ELF-1 (cell line): ENCODE measurements around the gene DGKB.
A peak's percentile ranks its signal among the peaks of the same experiment; 100 is the strongest.

ENCODE experiments used
- DNase-seq: peaks from one replicate; pipeline ENCODE4 v3.0.0-alpha.2; 2016; ENCODE audit warnings: low read depth, low spot score

Gene DGKB

DNA sequence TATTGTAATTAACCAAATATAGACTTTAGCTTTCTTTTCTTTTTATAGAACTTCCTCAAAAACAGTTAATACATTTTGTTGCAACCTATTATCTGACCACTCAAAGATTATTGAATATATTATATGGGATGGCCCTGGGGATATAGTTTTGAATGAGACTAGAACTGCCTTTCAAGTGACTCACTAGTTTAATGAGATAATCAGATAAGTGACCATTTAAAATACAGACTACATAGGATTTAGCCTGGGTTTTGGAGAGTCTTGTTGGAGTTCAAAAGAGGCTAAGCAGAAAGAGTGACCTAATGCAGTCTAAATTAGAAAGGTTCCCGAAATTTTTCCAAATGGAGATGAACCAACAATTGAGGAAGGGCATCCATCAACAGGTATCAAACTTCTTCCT is 607.9 kb downstream of the DGKB start:
- DNase-seq, result no peak

DNA sequence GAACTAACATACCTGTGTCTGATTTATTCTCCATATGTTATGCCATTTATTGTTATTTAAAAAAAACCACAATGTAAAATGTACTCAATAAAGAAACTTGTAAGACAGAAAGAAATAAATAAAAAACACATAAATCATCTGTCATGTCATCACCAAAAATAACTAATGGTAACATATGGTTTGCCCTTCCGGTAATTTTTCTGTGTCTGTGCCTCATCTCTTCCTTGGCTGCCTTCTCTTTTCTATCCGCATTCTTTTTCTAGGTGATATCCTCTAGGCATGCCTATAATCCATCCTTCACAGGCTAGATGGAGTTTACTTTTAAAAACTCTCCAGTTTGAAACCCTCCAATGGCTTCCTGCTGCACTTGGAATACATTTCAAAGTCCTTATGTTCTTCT is 609.1 kb downstream of the DGKB start:
- DNase-seq, result no peak

DNA sequence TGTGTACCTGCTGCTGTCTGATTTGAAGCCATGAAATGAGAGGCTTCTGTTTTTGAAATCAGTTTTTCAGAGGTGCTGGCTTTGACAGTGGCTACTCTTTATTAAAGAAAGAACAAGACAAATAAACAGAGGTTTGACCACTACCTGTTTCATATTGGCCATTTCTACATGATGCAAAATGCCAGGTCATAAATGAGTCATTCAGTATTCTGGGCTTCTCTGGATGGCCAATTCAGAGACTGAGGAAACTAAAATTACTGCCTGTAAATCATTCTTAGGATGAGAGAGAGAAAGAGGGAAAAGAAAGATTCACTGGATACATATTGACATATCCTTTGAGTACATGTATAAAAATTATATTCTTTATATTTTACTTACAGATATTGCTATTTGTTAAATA is 609.8 kb downstream of the DGKB start:
- no peak for DNase-seq

DNA sequence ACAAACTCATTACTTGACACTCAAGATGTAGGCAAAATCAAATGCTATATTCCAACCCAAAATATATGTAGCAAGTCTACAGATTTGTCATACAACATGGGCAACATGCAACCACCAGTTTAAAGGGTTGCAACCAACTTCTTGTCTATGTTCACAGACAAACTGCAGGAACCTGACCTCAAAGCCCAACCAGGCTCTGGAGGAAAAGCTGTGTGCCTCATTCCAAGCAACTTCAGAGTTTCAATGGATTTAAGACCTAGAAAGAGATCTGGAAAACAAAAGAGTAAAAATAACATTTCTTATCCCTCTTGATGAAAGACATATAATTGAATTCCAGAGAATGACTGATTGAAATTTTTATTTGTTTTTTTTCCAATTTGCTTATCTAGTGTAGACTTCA is 612.6 kb downstream of the DGKB start:
- DNase-seq, result no peak

DNA sequence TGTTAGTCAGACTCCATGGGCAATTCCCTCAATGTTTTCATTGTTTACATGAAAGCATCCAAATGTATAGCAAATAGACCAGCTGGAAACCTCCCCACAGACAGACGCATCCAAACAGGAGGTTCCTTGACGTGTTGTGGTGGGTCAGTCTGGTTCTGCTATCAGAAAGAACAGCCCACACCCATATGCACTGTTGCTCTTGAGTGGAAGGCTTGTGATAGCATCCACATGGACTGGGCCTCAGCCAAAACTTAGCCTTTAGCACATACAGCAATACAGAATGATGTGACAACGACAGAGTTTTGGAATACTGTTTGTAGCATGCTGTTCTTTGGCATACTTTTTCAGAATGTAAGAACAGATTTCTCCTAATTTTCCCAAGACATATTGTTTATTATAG is 613.9 kb downstream of the DGKB start:
- no peak for DNase-seq

DNA sequence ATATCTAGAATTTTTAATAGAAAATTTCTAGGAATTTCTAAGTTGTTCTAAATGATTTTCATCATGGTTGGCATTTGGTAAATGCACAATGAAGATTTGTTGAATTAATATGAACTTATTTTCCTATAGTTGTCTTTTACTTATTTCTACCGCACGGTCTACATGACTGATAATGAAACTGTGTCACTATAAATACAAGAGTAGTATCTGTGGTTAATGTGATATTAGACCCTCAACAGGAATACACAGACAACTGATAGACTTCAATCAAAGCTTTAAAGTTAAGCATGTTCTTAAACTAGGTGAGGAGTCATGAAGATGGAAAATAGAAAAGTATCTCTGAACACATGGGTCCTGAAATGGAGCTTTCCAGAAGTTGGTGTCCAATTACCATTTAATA is 615.2 kb downstream of the DGKB start:
- DNase-seq, result no peak

DNA sequence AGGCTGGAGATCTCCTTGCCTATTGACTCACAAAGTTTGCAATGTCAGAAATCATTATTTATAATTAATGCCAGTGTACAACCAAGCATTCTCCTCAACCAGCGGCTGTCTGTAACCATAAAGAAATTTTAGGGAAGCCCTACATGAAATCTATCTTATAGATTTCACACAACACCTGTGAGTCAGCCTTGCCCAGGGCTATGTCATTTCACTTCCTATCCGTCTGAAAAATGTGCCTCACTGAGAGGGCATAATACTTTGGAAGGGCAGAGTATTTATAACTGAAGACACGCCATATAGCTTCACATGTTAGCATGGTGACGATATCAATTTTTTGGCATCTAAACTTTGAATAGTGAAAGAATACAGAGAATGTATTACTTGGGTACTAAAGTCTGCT is 616.5 kb downstream of the DGKB start:
- no peak for DNase-seq

DNA sequence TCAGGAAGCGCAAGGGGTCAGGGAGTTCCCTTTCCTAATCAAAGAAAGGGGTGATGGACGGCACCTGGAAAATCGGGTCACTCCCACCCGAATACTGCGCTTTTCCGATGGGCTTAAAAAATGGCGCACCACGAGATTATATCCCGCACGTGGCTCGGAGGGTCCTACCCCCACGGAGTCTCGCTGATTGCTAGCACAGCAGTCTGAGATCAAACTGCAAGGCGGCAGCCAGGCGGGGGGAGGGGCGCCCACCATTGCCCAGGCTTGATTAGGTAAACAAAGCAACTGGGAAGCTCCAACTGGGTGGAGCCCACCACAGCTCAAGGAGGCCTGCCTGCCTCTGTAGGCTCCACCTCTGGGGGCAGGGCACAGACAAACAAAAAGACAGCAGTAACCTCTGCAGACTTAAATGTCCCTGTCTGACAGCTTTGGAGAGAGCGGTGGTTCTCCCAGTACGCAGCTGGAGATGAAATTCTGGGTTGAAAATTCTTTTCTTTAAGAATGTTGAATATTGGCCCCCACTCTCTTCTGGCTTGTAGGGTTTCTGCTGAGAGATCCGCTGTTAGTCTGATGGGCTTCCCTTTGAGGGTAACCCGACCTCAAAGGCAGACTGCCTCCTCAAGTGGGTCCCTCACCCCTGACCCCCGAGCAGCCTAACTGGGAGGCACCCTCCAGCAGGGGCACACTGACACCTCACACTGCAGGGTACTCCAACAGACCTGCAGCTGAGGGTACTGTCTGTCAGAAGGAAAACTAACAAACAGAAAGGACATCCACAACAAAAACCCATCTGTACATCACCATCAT is 623.3 kb downstream of the DGKB start:
- peak; percentile 27 for DNase-seq

DNA sequence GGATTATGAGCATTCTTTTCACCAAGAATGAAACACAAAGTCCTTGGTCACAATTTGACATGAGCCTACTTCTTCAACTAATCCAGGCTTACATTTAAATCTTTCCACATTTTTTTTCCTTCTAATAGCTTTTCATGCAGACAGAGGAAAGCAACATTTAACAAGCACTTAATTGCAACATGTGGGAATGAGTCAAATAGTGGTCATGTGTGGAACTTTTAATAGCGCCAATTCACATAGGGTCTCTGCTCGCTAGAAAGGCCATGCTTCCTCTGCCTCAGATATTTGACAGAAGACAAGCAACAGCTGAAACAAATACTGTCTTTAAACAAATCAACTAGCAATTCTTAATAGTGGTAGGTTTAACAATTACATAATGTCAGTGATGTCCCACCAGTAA is 627.2 kb downstream of the DGKB start:
- DNase-seq, result no peak

DNA sequence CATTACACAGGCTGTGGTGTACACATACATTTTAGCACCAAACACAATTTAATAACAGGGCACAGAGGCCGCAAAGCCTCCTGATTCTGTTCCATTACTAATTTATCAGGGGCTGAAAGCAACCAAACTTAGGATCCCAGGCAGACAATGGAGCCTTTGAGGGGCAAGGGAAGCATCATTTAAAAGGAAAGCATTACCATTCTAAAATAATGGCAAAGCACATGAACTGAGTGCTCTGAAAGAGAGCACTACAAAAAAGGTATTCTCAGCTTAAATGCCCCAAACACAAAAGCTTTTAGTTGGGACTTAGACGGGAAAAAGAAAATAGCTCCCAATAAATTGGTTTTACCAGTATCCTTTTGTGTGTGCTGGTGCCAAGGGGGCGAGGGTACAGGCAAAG is 631.1 kb downstream of the DGKB start:
- no peak for DNase-seq

DNA sequence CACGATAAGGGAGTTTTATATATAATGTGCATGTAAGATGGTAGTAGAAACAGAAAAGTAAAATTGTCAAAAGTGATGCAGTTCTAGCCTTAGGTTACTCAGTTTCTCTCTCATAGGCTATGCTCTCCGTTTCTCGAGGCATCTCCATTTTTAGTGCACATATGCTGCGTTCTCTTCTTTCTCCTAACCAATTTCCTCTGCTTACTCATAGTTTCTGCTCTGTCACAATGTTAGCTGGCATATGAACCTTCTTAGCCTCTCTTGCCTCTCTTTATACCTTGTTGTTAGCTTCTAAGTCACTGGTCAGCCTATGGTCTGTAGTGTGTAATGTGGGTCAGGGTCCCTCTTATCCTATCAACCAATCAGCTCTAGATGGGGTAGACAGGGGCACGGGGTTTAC is 632.5 kb downstream of the DGKB start:
- DNase-seq, result no peak

DNA sequence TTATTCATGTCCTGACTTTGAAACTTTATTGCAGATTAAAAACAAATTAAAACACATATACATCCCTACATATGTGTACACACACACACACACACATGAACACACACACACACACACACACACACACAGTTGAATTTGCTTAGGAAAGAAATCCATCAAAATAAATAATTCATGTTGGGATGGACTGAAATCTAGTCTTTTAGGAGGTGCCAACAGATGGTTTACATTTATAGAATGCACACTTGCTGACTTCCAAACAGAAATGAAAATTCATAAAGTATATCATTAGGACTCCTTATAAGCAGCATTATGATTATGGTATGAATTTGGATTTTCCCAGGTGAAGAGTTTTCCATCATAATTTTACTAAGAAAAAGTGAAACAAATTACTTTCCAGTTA is 642.5 kb downstream of the DGKB start:
- DNase-seq, result no peak

DNA sequence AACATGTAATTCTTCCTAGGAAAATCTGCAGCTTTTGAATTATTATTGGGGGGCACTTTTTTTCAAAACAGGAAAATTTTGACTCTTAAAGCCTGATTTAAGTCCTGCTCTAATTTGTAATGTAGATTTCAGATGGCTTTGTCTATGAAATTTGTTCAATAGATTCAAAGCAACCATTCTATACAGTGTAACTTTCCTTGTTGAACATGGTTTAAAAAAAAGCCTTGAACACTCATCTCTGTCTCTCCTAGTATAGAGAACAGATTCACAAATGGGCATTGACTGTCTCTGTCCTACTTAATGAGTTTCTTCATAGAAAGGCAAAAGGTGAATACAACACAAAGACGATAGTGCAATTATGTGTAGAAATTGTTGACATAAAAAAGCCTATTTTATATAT is 643.7 kb downstream of the DGKB start:
- no peak for DNase-seq

DNA sequence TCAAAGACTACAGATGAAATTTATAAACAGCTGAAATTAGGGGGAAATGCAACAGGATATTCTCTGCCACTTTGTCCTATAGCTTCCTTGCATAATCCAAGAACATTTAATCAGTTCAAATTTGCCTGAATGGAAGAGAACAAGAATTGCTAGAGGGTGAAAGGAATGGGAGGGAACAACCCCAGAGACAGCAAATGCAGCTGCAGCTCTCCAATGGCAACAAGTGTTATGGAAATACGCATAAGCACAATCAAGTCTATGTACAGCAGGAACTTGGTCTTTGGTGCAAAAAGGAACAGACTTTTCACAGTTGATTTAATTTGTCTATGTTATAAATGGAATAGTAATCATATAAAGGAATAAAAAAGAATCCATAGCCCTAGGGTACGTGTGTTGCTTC is 644.1 kb downstream of the DGKB start:
- DNase-seq, result no peak

DNA sequence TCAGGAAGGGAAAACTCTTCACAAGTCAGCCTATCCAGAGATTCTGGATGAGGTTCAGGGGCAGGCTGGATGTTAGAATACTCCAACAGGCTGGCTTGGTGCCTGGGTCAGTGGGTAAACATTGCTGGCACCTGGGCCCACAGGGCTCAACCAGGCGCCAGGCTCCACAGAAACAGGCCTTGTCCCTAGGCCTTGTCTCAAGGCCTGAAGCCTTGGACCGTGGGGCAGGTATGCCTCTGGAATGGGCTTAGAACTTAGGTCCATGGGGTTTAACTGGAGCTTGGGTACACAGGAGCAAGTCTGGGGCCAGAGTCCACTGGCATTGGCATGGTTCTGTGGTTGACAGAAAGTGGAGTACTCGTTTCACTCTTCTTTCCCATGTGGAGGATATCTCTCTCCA is 650.1 kb downstream of the DGKB start:
- DNase-seq, result no peak

DNA sequence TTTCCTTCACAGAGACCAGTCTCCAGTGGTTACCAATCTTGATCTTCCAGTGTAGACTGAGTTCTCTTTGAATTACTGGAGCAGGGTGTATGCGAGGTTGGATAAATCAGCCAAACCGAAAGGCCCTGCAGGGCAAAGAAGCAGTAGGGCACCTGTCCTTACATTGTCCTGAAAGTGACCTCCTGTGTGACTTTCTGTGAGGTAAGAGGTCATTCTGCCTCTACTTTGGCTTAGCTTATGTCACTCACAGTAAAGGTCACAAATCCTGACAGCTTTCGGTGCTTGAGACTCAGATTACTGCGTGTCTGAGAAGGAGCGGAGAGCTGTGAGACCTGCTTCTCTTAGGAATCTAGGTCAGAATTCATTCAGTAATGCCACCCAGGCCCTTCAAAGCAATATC is 660.4 kb downstream of the DGKB start:
- DNase-seq, result peak; percentile 6

DNA sequence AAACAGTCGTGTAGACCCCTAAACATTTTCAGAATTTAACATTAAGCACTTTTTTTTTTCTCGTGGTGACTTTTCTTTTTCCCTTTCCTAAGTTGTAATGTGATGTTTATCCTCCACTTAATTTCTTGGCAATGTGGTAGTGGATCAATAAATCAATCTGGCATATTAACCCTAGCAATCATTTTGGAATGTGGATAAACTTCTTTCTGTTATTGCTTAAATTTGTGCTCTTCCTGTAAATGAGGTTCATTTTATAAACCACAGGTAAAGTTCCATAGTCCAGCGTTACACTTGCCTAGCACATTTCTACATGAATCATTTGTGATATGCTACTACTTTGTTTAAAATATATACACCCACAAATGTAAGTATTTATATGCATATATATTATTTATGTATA is 665.7 kb downstream of the DGKB start:
- DNase-seq, result no peak

DNA sequence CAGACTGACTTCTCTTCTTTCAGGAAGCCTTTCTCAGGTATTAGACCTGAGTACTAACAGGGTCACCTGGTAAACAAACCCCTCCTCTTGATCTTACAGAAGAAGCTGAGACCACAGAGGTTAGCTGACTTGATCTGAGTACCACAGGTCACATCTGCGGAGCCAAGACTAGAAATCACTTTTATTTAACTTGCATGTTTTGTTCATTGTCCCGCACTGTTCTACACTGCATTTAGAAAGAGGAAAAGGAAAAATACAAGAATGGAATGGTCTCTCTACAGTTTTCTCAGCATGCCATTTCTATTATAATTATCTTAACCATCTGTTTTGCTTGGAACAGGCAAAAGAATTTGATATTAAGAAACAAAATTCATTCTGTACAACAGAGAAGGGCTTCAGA is 667.5 kb downstream of the DGKB start:
- DNase-seq, result no peak

DNA sequence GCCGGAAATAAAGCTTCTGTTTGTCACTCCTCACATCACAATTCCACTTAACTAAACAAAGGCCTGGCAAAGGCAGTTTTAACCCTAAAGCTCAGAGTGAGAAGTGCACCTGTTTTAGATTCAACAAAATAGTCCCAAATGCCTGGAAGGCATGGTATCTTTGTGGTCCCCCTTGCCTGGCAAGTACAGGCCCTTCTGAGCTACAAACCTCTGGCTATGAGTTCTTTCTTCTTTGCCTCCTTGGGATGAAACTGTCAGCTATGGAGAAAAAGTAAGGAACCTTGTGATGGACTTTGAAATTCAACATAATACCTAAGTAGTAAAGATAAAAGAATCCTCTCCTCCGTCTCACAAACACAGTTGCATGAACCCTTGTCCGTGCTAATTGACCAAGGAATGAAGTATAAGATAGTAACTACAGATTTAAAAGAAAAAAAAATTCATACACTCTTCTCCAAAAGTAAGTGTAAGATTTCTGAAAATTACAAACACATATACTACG is 668.6 kb downstream of the DGKB start:
- peak; percentile 7 for DNase-seq

DNA sequence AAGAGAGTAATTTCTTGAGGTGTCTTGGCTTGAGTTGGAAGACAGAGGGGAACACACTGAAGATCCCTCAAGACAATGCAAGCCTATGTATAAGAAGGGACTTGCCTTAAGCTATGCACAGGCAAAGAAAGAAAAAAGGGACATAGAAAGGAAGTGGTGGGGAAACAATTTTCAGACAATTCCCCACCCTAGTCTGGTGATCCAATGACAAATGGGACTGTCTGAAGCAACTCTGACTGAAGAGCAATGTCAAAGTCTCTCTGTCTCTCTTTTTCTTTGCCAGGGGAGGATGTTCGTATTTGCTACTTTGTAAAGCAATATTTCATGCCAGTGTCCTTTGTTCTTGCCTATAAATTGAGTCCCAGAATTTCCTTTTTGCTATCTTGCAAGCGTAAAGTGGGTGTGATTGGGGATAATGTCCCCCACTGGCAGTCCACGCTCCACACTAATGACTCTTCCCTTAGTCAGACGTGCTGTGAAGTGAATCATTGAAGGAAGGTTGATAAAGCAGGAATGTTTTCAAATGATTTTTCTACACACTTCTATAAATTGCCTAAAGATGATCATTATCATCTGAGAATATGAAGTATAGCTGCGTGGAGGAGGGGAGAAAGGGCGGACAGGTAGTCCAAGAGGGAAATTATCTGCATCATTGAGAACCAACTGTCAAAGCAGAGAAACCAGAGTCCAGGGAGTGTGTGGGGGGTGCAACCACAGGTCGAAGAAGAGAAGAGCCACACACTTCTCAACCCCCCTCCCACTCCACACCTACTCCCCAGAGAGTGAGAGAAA is 669.3 kb downstream of the DGKB start:
- DNase-seq, result no peak

DNA sequence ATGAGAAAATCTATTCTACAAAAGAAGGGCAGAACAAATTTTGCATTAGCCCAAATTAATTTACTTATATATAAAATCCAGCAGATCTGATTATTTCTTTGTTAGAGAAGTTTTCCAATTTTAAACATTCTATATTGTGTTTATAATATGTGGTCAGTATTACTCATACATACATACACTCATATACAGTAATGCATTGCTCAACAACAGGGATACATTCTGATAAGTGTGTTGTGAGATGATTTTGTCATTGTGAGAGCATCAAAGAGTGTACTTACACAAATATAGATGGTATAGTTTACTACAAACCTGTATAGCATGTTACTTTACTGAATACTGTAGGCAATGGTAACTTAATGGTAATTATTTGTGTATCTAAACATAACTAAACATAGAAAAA is 673.5 kb downstream of the DGKB start:
- DNase-seq, result no peak

DNA sequence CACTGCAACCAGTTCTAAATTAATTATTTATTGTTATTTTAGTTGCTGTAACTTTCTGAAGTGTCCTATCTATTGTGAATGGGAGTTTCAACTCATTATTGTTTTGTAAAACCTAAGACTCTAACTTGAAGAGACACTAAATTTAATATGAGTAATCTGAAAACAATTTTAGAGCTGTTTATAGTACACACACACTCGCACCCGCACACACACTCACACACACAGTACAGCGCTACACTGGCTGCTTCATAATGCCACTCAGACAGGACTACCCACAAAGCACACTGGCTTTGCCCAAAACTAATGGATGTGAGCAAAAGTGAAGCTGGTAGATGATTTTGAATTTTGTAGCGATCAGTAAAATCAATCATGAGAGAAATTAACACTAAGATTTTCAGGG is 674.2 kb downstream of the DGKB start:
- DNase-seq, result no peak

DNA sequence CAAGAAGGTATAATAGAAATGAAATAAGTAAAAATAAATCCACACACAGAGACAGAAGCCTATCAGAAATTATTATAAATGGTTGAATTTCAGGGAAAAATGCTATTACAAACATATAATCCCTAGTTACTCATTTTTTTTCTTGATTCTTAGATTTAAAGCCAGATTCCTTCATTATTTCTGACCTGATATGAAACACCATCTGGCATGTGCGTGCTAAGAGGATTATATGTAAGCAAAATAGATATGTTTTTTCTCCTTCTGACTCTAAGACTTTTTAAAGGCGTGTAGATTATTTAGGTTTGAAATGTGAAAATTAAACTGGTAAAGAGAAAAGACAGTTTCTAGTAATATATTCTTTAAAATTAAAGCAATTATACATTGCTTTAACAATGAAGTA is 676.4 kb downstream of the DGKB start:
- DNase-seq, result no peak
